IMR-90 (cell line): ENCODE data around the gene RINT1.
A peak's percentile ranks its signal among the peaks of the same experiment; 100 is the strongest.

Experiments
- CHD1 ChIP-seq: IDR thresholded peaks from 2 replicates; pipeline ENCODE4 v1.6.1; 2012; ENCODE audit warnings: low read depth, low read length, improper control_type of control experiment
- MAFK ChIP-seq: IDR thresholded peaks from 2 replicates; pipeline ENCODE4 v1.6.1; 2012; ENCODE audit warnings: low read depth, low read length, improper control_type of control experiment
- MAZ ChIP-seq: IDR thresholded peaks from 2 replicates; pipeline ENCODE4 v1.6.1; 2012; ENCODE audit warnings: low read depth, mild to moderate bottlenecking, low read length, improper control_type of control experiment, moderate library complexity, borderline replicate concordance
- MXI1 ChIP-seq: IDR thresholded peaks from 2 replicates; pipeline ENCODE4 v1.6.1; 2012; ENCODE audit warnings: low read depth, mild to moderate bottlenecking, low read length, moderate library complexity, borderline replicate concordance
- POLR2A ChIP-seq: IDR thresholded peaks from 2 replicates; pipeline ENCODE4 v1.6.1; 2012; ENCODE audit warnings: mild to moderate bottlenecking, low read depth, low read length
- RAD21 ChIP-seq: IDR thresholded peaks from 2 replicates; pipeline ENCODE4 v1.6.1; 2012; ENCODE audit warnings: low read length, improper control_type of control experiment
- SMC3 ChIP-seq: fragments of 150-350 bp; IDR thresholded peaks from 2 replicates; pipeline ENCODE4 v1.6.1; 2016; ENCODE audit warnings: low read depth, mild to moderate bottlenecking, antibody characterized with exemption, low read length, moderate library complexity
- TF ChIP-seq, protein P1 (sequence below): conservative IDR thresholded peaks from 2 replicates; pipeline ENCODE4 v1.5.1; 2012; ENCODE audit warnings: mild to moderate bottlenecking, low read depth, low read length, improper control_type of control experiment
- TF ChIP-seq, protein P2 (sequence below): fragments of 150-350 bp; IDR thresholded peaks from 2 replicates; pipeline ENCODE4 v1.6.1; 2016; ENCODE audit warnings: low read depth, mild to moderate bottlenecking, low read length, moderate library complexity, borderline replicate concordance

DNA sequence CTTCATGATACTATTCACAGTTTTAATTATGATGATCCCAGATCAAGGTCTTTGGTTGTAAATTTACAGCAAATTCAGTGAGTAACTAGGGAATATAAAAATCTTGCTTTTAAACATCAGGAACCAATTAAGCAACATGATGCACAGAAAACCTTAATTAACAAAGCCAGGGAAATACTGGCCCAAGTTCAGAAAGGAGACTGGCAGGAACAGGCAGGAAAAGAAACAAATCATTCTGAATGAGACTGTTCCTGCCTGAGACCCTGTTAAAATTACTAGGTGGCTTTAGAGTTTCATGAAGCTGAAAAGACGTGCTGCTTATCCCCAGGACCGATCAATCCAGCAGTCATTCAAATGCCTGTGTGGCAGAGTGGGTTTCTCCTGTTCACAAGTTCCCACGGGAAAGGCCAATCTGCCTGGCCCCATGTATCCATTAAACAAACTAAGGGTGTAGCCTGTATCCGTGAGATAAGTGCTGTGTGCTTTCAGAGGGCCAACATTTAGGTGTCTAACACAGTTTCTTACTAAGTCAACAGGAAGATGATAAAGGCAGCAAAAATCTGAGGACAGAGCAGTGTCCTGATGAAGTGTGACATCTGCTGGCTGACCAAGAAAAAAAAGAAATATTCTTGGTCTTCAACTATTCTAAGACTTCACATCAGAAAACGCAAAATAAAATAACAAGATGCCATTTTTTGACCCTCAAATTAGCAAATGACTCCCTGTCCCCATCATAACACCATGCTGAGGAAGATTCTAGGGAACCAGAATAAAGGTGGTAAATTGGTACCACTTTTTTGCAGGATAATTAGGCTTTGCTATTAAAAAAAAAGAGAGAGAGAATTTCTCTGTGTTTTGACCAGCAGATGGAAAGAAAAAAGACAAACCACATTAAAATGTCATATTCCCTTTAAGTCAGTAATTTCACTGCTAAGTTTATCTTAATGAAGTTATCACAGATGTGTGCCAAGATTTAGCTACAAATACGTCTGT lies 44.1 kb upstream of the RINT1 start:
- TF ChIP-seq POLR2A (no peak), RAD21 (peak; percentile 81), MXI1 (no peak), CHD1 (no peak), SMC3 (peak; percentile 53), MAZ (no peak), MAFK (no peak)
- TF ChIP-seq, protein P1, sequence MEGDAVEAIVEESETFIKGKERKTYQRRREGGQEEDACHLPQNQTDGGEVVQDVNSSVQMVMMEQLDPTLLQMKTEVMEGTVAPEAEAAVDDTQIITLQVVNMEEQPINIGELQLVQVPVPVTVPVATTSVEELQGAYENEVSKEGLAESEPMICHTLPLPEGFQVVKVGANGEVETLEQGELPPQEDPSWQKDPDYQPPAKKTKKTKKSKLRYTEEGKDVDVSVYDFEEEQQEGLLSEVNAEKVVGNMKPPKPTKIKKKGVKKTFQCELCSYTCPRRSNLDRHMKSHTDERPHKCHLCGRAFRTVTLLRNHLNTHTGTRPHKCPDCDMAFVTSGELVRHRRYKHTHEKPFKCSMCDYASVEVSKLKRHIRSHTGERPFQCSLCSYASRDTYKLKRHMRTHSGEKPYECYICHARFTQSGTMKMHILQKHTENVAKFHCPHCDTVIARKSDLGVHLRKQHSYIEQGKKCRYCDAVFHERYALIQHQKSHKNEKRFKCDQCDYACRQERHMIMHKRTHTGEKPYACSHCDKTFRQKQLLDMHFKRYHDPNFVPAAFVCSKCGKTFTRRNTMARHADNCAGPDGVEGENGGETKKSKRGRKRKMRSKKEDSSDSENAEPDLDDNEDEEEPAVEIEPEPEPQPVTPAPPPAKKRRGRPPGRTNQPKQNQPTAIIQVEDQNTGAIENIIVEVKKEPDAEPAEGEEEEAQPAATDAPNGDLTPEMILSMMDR = peak; percentile 64
- TF ChIP-seq, protein P2, sequence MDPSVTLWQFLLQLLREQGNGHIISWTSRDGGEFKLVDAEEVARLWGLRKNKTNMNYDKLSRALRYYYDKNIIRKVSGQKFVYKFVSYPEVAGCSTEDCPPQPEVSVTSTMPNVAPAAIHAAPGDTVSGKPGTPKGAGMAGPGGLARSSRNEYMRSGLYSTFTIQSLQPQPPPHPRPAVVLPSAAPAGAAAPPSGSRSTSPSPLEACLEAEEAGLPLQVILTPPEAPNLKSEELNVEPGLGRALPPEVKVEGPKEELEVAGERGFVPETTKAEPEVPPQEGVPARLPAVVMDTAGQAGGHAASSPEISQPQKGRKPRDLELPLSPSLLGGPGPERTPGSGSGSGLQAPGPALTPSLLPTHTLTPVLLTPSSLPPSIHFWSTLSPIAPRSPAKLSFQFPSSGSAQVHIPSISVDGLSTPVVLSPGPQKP = no peak
